ENCODE measurements around the gene C2CD5.

The C2CD5 gene

DNA sequence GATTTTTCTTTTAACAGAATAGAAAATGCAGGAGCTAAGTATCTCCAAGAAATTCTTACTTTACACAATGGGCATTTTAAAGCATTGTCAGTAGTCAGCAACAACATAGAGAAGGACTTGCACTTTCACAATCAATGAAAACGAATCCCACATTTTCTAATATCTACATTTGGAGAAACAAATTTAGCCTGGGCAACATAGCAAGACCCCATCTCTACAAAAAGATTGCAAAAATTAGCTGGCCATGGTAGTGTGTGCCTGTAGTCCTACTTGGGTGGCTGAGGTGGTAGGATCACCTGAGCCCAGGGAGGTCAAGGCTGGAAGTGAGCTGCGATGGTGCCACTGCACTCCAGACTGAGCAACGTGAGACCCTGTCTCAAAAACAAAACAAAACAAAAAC lies 30.6 kb upstream of the C2CD5 start:
- no peak overlapping the region for H3K4ac ChIP-seq (ENCODE audit: low read depth in 1 of 2, low read length in 2 of 2)
- WGBS, result 72% methylated on average over 2 of the region's 3 CpGs
- no peak overlapping the region for H3K14ac ChIP-seq (ENCODE audit: low read length in 2 of 2)
- no peak overlapping the region for H4K91ac ChIP-seq (ENCODE audit: low read length)
- no peaks in the 10 kb centered on the region for H3K36me3 ChIP-seq (ENCODE audit: control insufficient read depth in 1 of 2, insufficient read depth in 2 of 2, low read depth in 1 of 2, low read length in 2 of 2)
- H3K9me3 ChIP-seq (ENCODE audit: control insufficient read depth, low read length), result no peaks in the 10 kb centered on the region
- H3K27me3 ChIP-seq (ENCODE audit: control insufficient read depth in 1 of 2, insufficient read depth in 1 of 2, low read length in 2 of 2), result no peaks in the 10 kb centered on the region
- H4K8ac ChIP-seq (ENCODE audit: low read length), result no peak overlapping the region
- H3K79me1 ChIP-seq (replicated peaks; ENCODE audit: low read length, poor library complexity, severe bottlenecking), result no peaks in the 10 kb centered on the region
- DNase-seq, result no peak
- H3K18ac ChIP-seq (ENCODE audit: low read depth in 1 of 2, low read length in 2 of 2), result no peak overlapping the region
- H3K4me3 ChIP-seq (ENCODE audit: insufficient read depth in 1 of 2, low read depth in 1 of 2, low read length in 2 of 2), result no peak overlapping the region
- no peak overlapping the region for H2BK12ac ChIP-seq (ENCODE audit: low read length in 2 of 2)
- peaks cover 2% of the 10 kb centered on the region for H3K4me1 ChIP-seq (ENCODE audit: control insufficient read depth, insufficient read depth, low read depth, low read length)
- H3K4me2 ChIP-seq (ENCODE audit: low read length, poor library complexity, severe bottlenecking), result no peak overlapping the region
- no peak overlapping the region for H2BK120ac ChIP-seq (ENCODE audit: low read depth, low read length)
- no peak overlapping the region for H3K9ac ChIP-seq (ENCODE audit: low read length)
- H2AFZ ChIP-seq (ENCODE audit: low read depth, low read length), result no peak overlapping the region
- no peak overlapping the region for H2AK5ac ChIP-seq (ENCODE audit: low read length, severe bottlenecking)
- no peak overlapping the region for H3K27ac ChIP-seq (ENCODE audit: low read length, poor library complexity, severe bottlenecking)
- no peak overlapping the region for H3K23ac ChIP-seq (ENCODE audit: low read length in 2 of 2)
- no peak overlapping the region for H2BK5ac ChIP-seq (ENCODE audit: low read depth, low read length, poor library complexity, severe bottlenecking)
- no peak overlapping the region for H2BK15ac ChIP-seq (ENCODE audit: low read depth, poor library complexity, severe bottlenecking)

DNA sequence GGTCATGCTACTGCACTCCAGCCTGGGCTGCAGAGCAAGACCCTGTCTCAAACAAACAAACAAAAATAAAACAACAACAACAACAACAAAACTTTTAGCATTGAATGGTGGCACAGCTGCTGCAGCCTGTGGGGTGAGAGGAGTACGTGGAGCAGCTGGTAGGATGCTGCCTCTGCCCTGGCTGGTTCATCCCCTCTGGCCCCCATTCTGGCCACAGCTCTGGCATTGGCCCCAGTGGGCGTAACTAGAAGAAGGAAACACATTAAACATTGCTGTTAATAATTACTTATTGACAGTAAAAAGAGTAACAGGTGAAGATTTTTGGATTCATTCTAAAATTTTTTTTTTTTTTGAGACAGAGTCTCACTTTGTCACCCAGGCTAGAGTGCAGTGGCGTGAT lies 28.8 kb upstream of the C2CD5 start:
- H3K4ac ChIP-seq (ENCODE audit: low read depth in 1 of 2, low read length in 2 of 2), result no peak overlapping the region
- DNase-seq, result no peak
- no peak overlapping the region for H2AK5ac ChIP-seq (ENCODE audit: low read length, severe bottlenecking)
- H4K91ac ChIP-seq (ENCODE audit: low read length), result no peak overlapping the region
- H2BK15ac ChIP-seq (ENCODE audit: low read depth, poor library complexity, severe bottlenecking), result no peak overlapping the region
- H2AFZ ChIP-seq (ENCODE audit: low read depth, low read length), result no peak overlapping the region
- no peak overlapping the region for H4K8ac ChIP-seq (ENCODE audit: low read length)
- H3K23ac ChIP-seq (ENCODE audit: low read length in 2 of 2), result no peak overlapping the region
- H3K14ac ChIP-seq (ENCODE audit: low read length in 2 of 2), result no peak overlapping the region
- H3K36me3 ChIP-seq (ENCODE audit: control insufficient read depth in 1 of 2, insufficient read depth in 2 of 2, low read depth in 1 of 2, low read length in 2 of 2), result no peaks in the 10 kb centered on the region
- WGBS, result 100% methylated on average over 2 of the region's 3 CpGs
- H3K4me2 ChIP-seq (ENCODE audit: low read length, poor library complexity, severe bottlenecking), result no peak overlapping the region
- H3K9ac ChIP-seq (ENCODE audit: low read length), result no peak overlapping the region
- H2BK12ac ChIP-seq (ENCODE audit: low read length in 2 of 2), result no peak overlapping the region
- H3K4me1 ChIP-seq (ENCODE audit: control insufficient read depth, insufficient read depth, low read depth, low read length), result peaks cover 2% of the 10 kb centered on the region
- no peak overlapping the region for H2BK120ac ChIP-seq (ENCODE audit: low read depth, low read length)
- no peak overlapping the region for H2BK5ac ChIP-seq (ENCODE audit: low read depth, low read length, poor library complexity, severe bottlenecking)
- no peaks in the 10 kb centered on the region for H3K27me3 ChIP-seq (ENCODE audit: control insufficient read depth in 1 of 2, insufficient read depth in 1 of 2, low read length in 2 of 2)
- H3K79me1 ChIP-seq (replicated peaks; ENCODE audit: low read length, poor library complexity, severe bottlenecking), result no peaks in the 10 kb centered on the region
- no peak overlapping the region for H3K18ac ChIP-seq (ENCODE audit: low read depth in 1 of 2, low read length in 2 of 2)
- no peak overlapping the region for H3K27ac ChIP-seq (ENCODE audit: low read length, poor library complexity, severe bottlenecking)
- H3K4me3 ChIP-seq (ENCODE audit: insufficient read depth in 1 of 2, low read depth in 1 of 2, low read length in 2 of 2), result no peak overlapping the region
- H3K9me3 ChIP-seq (ENCODE audit: control insufficient read depth, low read length), result no peaks in the 10 kb centered on the region

DNA sequence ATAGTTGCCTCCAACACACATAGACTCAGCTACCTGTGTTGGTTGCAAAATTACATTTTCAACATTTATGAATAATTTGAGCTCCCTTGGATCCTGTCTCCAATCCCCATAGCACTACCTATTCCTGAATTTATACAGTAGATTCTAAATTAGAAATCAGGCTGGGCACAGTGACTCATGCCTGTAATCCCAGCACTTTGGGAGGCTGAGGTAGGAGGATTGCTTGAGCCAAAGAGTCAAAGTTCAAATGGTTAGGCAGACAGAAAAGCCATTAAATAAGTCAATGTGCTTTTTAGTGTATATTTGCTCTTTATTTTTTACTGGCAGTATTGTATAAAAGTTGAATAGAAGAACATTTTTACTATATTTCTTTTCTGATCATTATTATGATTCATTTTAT lies 24.9 kb upstream of the C2CD5 start:
- H3K9me3 ChIP-seq (ENCODE audit: control insufficient read depth, low read length), result no peaks in the 10 kb centered on the region
- no peak overlapping the region for H2BK12ac ChIP-seq (ENCODE audit: low read length in 2 of 2)
- no peak overlapping the region for H2BK120ac ChIP-seq (ENCODE audit: low read depth, low read length)
- H3K14ac ChIP-seq (ENCODE audit: low read length in 2 of 2), result no peak overlapping the region
- H3K4ac ChIP-seq (ENCODE audit: low read depth in 1 of 2, low read length in 2 of 2), result no peak overlapping the region
- H3K18ac ChIP-seq (ENCODE audit: low read depth in 1 of 2, low read length in 2 of 2), result no peak overlapping the region
- peaks cover 2% of the 10 kb centered on the region for H3K4me1 ChIP-seq (ENCODE audit: control insufficient read depth, insufficient read depth, low read depth, low read length)
- no peak overlapping the region for H2AFZ ChIP-seq (ENCODE audit: low read depth, low read length)
- H4K8ac ChIP-seq (ENCODE audit: low read length), result no peak overlapping the region
- no peak overlapping the region for H2AK5ac ChIP-seq (ENCODE audit: low read length, severe bottlenecking)
- H3K9ac ChIP-seq (ENCODE audit: low read length), result no peak overlapping the region
- no peak overlapping the region for H3K4me2 ChIP-seq (ENCODE audit: low read length, poor library complexity, severe bottlenecking)
- no peak overlapping the region for H3K27ac ChIP-seq (ENCODE audit: low read length, poor library complexity, severe bottlenecking)
- H3K36me3 ChIP-seq (ENCODE audit: control insufficient read depth in 1 of 2, insufficient read depth in 2 of 2, low read depth in 1 of 2, low read length in 2 of 2), result no peaks in the 10 kb centered on the region
- no peaks in the 10 kb centered on the region for H3K79me1 ChIP-seq (replicated peaks; ENCODE audit: low read length, poor library complexity, severe bottlenecking)
- H3K27me3 ChIP-seq (ENCODE audit: control insufficient read depth in 1 of 2, insufficient read depth in 1 of 2, low read length in 2 of 2), result no peaks in the 10 kb centered on the region
- no peak overlapping the region for H3K23ac ChIP-seq (ENCODE audit: low read length in 2 of 2)
- no peak overlapping the region for H2BK15ac ChIP-seq (ENCODE audit: low read depth, poor library complexity, severe bottlenecking)
- DNase-seq, result no peak
- H2BK5ac ChIP-seq (ENCODE audit: low read depth, low read length, poor library complexity, severe bottlenecking), result no peak overlapping the region
- H4K91ac ChIP-seq (ENCODE audit: low read length), result no peak overlapping the region
- no peak overlapping the region for H3K4me3 ChIP-seq (ENCODE audit: insufficient read depth in 1 of 2, low read depth in 1 of 2, low read length in 2 of 2)

GRCh38 chr12:22562036-22563028 lies 18.0 kb upstream of the C2CD5 start:
- 61% methylated on average over 4 of the region's 4 CpGs for WGBS
- no peak for DNase-seq
- Histone ChIP-seq H3K4me3 (ENCODE audit: insufficient read depth in 1 of 2, low read depth in 1 of 2, low read length in 2 of 2) (no peak overlapping the region), H3K27ac (ENCODE audit: low read length, poor library complexity, severe bottlenecking) (no peak overlapping the region), H3K4me1 (ENCODE audit: control insufficient read depth, insufficient read depth, low read depth, low read length) (no peaks in the 10 kb centered on the region), H3K18ac (ENCODE audit: low read depth in 1 of 2, low read length in 2 of 2) (no peak overlapping the region), H3K4me2 (ENCODE audit: low read length, poor library complexity, severe bottlenecking) (no peak overlapping the region), H4K8ac (ENCODE audit: low read length) (no peak overlapping the region), H2BK5ac (ENCODE audit: low read depth, low read length, poor library complexity, severe bottlenecking) (no peak overlapping the region), H3K4ac (ENCODE audit: low read depth in 1 of 2, low read length in 2 of 2) (no peak overlapping the region), H3K79me1 (replicated peaks; ENCODE audit: low read length, poor library complexity, severe bottlenecking) (no peaks in the 10 kb centered on the region), H3K14ac (ENCODE audit: low read length in 2 of 2) (no peak overlapping the region), H4K91ac (ENCODE audit: low read length) (no peak overlapping the region), H3K36me3 (ENCODE audit: control insufficient read depth in 1 of 2, insufficient read depth in 2 of 2, low read depth in 1 of 2, low read length in 2 of 2) (no peaks in the 10 kb centered on the region), H2AK5ac (ENCODE audit: low read length, severe bottlenecking) (no peak overlapping the region), H3K9me3 (ENCODE audit: control insufficient read depth, low read length) (no peaks in the 10 kb centered on the region), H3K27me3 (ENCODE audit: control insufficient read depth in 1 of 2, insufficient read depth in 1 of 2, low read length in 2 of 2) (peaks cover 0 to 2% of the 10 kb centered on the region in 2 experiments), H2AFZ (ENCODE audit: low read depth, low read length) (no peak overlapping the region), H2BK120ac (ENCODE audit: low read depth, low read length) (no peak overlapping the region), H2BK12ac (ENCODE audit: low read length in 2 of 2) (no peak overlapping the region), H2BK15ac (ENCODE audit: low read depth, poor library complexity, severe bottlenecking) (no peak overlapping the region), H3K23ac (ENCODE audit: low read length in 2 of 2) (no peak overlapping the region), H3K9ac (ENCODE audit: low read length) (no peak overlapping the region)

Measured in mesenchymal stem cell (in vitro differentiated cells and primary cell).